HL-60 (cell line): ENCODE data around the gene POMT2.

Source experiments
- CTCF ChIP-seq: IDR thresholded peaks from one replicate; pipeline ENCODE4 v1.5.1; 2011; ENCODE audit warnings: low read length, control low read depth, inconsistent platforms; ENCODE audit not compliant: insufficient read depth
- POLR2AphosphoS5 ChIP-seq: IDR thresholded peaks from 2 replicates; pipeline ENCODE4 v1.6.1; 2012; ENCODE audit warnings: low read depth
- REST ChIP-seq: IDR thresholded peaks from 2 replicates; pipeline ENCODE4 v1.6.1; 2012; ENCODE audit warnings: low read depth; ENCODE audit not compliant: insufficient replicate concordance
- SPI1 ChIP-seq: IDR thresholded peaks from 2 replicates; pipeline ENCODE4 v1.6.1; 2012; ENCODE audit warnings: low read depth, mild to moderate bottlenecking, borderline replicate concordance

- TF ChIP-seq CTCF: no peak
- TF ChIP-seq SPI1: no peak
- TF ChIP-seq REST: no peak
- no peak for TF ChIP-seq POLR2AphosphoS5
Observed at GRCh38 chr14:77324816-77325745, 4.4 kb upstream of the POMT2 start.
